ENCODE data around the gene ZNF385B. TPM values are rescaled to one million over a fixed set of nuclear protein-coding genes. Genes with fewer than 3 reads are reported as not detected.
A peak's percentile ranks its signal among the peaks of the same experiment; 100 is the strongest.

ZNF385B gene
- total and polyA plus RNA-seq, 9 of the 15 experiments (the other 6 are each of a cell fraction or from before 2014, with no cell fraction given), result 0.50 TPM; not detected in 8

GRCh38 chr2:179900655-179901054, 39.2 kb upstream of the ZNF385B start:
- BruUV-seq (replicated peaks), result no TSS peak
- TF ChIP-seq CEBPG (CRISPR knock-in tag; IDR thresholded peaks at IDR 0.05), result no peak
- 0 out of 4 replicates have a peak, but pooled peaks of 1 of the 2 experiments have one; percentile 42 for TF ChIP-seq CEBPG (tag; conservative IDR thresholded peaks at IDR 0.05 in 1 of 2, IDR thresholded peaks at IDR 0.05 in 1 of 2)
- no peak for TF ChIP-seq ZZZ3 (IDR thresholded peaks at IDR 0.05)
- CTCF ChIA-PET (ENCODE audit: low intra/inter-chr PET ratio), result no interaction called here
- Histone ChIP-seq H3K36me3 (ENCODE audit: control insufficient read depth, insufficient read depth, low read length) (no peaks in the 10 kb centered on the region), H3K4me3 (no peak overlapping the region), H3K9me1 (ENCODE audit: control insufficient read depth, insufficient read depth, low read length) (no peaks in the 10 kb centered on the region), H3K9me3 (replicated peaks; ENCODE audit: control insufficient read depth, insufficient read depth, low read depth, low read length) (no peaks in the 10 kb centered on the region), H3K79me2 (ENCODE audit: control insufficient read depth, insufficient read depth, low read length) (no peaks in the 10 kb centered on the region), H3K4me1 (replicated peaks in 1 of 2; ENCODE audit: control insufficient read depth in 2 of 2, insufficient read depth in 2 of 2, low read length in 2 of 2) (no peaks in the 10 kb centered on the region), H2AFZ (ENCODE audit: low read depth, low read length) (no peak overlapping the region), H3K9ac (ENCODE audit: insufficient read depth in 1 of 2, low read depth in 2 of 2, low read length in 2 of 2) (no peak overlapping the region), H3K27ac (ENCODE audit: extremely low read depth, low read depth, low read length) (no peak overlapping the region), H4K20me1 (replicated peaks; ENCODE audit: control insufficient read depth, insufficient read depth, low read length) (no peaks in the 10 kb centered on the region), H3K4me2 (ENCODE audit: insufficient read depth, low read length) (no peak overlapping the region), H3K27me3 (ENCODE audit: control insufficient read depth in 2 of 2, insufficient read depth in 2 of 2, low read length in 2 of 2) (no peaks in the 10 kb centered on the region)
- DNase-seq (ENCODE audit: extremely low read depth in 1 of 4, low spot score in 3 of 4) (no peak), FAIRE-seq (no peak), ATAC-seq (no peak)
- intact Hi-C loops (cut with micrococcal nuclease), result no loop called here
- POLR2A ChIA-PET, result interaction anchor here (1.2 kb wide), 1 partner anchor 10 kb away, joined by 3 read pairs; no protein-coding TSS in a partner anchor
- in situ Hi-C loops (cut with MboI), result no loop called here
- 11% methylated on average over 5 of the region's 5 CpGs for WGBS (ENCODE audit: insufficient coverage, low coverage, missing lambda C conversion rate)

GRCh38 chr2:179899666-179900065, 38.3 kb upstream of the ZNF385B start:
- H3K36me3 ChIP-seq (ENCODE audit: control insufficient read depth, insufficient read depth, low read length), result no peaks in the 10 kb centered on the region
- ChIA-PET POLR2A (interaction anchor here (1.2 kb wide), 1 partner anchor 9 kb away, joined by 3 read pairs; no protein-coding TSS in a partner anchor), CTCF (ENCODE audit: low intra/inter-chr PET ratio) (no interaction called here)
- ATAC-seq, result no peak
- BruUV-seq (replicated peaks), result no TSS peak
- H3K79me2 ChIP-seq (ENCODE audit: control insufficient read depth, insufficient read depth, low read length), result no peaks in the 10 kb centered on the region
- WGBS (ENCODE audit: insufficient coverage, low coverage, missing lambda C conversion rate), result 37% methylated on average over 1 of the region's 1 CpG
- H3K4me1 ChIP-seq (replicated peaks in 1 of 2; ENCODE audit: control insufficient read depth in 2 of 2, insufficient read depth in 2 of 2, low read length in 2 of 2), result no peaks in the 10 kb centered on the region
- no peaks in the 10 kb centered on the region for H4K20me1 ChIP-seq (replicated peaks; ENCODE audit: control insufficient read depth, insufficient read depth, low read length)
- no peak overlapping the region for H2AFZ ChIP-seq (ENCODE audit: low read depth, low read length)
- no peaks in the 10 kb centered on the region for H3K27me3 ChIP-seq (ENCODE audit: control insufficient read depth in 2 of 2, insufficient read depth in 2 of 2, low read length in 2 of 2)
- H3K9ac ChIP-seq (ENCODE audit: insufficient read depth in 1 of 2, low read depth in 2 of 2, low read length in 2 of 2), result no peak overlapping the region
- no peak overlapping the region for H3K27ac ChIP-seq (ENCODE audit: extremely low read depth, low read depth, low read length)
- intact Hi-C loops (cut with micrococcal nuclease), result loop anchor here (1.0 to 5.0 kb wide), 2 partner anchors 57 to 152 kb away; no protein-coding TSS in a partner anchor
- FAIRE-seq, result no peak
- H3K4me3 ChIP-seq, result no peak overlapping the region
- in situ Hi-C loops (cut with MboI), result no loop called here
- no peak overlapping the region for H3K4me2 ChIP-seq (ENCODE audit: insufficient read depth, low read length)
- no peak for DNase-seq (ENCODE audit: extremely low read depth in 1 of 4, low spot score in 3 of 4)
- H3K9me1 ChIP-seq (ENCODE audit: control insufficient read depth, insufficient read depth, low read length), result no peaks in the 10 kb centered on the region
- TF ChIP-seq MAFG (tag; conservative IDR thresholded peaks at IDR 0.05), result no peak
- no peak for TF ChIP-seq GTF3C2 (IDR thresholded peaks at IDR 0.05; ENCODE audit: borderline replicate concordance, extremely low read depth, insufficient read length)
- no peak for TF ChIP-seq BMI1 (IDR thresholded peaks at IDR 0.05; ENCODE audit: low read length)
- TF ChIP-seq ZNF23 (CRISPR knock-in tag; IDR thresholded peaks at IDR 0.05), result no peak
- TF ChIP-seq ZNF165 (CRISPR knock-in tag; IDR thresholded peaks at IDR 0.05; ENCODE audit: borderline replicate concordance), result no peak
- TF ChIP-seq ETS2 (tag; IDR thresholded peaks at IDR 0.05; ENCODE audit: borderline replicate concordance, poor library complexity, severe bottlenecking), result no peak
- no peak for TF ChIP-seq RBM17 (IDR thresholded peaks at IDR 0.05; ENCODE audit: borderline replicate concordance, low read depth, low read length)
- no peaks in the 10 kb centered on the region for H3K9me3 ChIP-seq (replicated peaks; ENCODE audit: control insufficient read depth, insufficient read depth, low read depth, low read length)
